Stomach (tissue), 4 donors: ENCODE data around the gene RFX2.

Source experiments
- EP300 ChIP-seq: sonication (generic); formaldehyde crosslinking; IDR thresholded peaks from one replicate; pipeline ENCODE4 v1.6.1; 2017; ENCODE audit warnings: antibody characterized with exemption
- POLR2A ChIP-seq, 4 donors: fragments of 450-650 bp; IDR thresholded peaks; one replicate each; pipeline ENCODE4 v1.6.1; 2016; ENCODE audit warnings: antibody characterized with exemption in 4 of 4, control low read depth in 2 of 4, mild to moderate bottlenecking in 1 of 4, moderate library complexity in 1 of 4
- POLR2AphosphoS5 ChIP-seq, 3 donors: sonication (generic); formaldehyde crosslinking; IDR thresholded peaks; one replicate each; pipeline ENCODE4 v1.6.1; 2016; ENCODE audit warnings: antibody characterized with exemption in 3 of 3
- TF ChIP-seq, protein P1 (sequence below), 7 experiments: fragments of 450-650 bp in 4 of 7; fragments of 200-600 bp in 3 of 7; sonication (generic) in 3 of 7; IDR thresholded peaks; one replicate each; pipeline ENCODE4 v1.5.1; 2016 to 2019; ENCODE audit warnings: antibody characterized with exemption in 7 of 7, control low read depth in 2 of 7, mild to moderate bottlenecking in 1 of 7

DNA sequence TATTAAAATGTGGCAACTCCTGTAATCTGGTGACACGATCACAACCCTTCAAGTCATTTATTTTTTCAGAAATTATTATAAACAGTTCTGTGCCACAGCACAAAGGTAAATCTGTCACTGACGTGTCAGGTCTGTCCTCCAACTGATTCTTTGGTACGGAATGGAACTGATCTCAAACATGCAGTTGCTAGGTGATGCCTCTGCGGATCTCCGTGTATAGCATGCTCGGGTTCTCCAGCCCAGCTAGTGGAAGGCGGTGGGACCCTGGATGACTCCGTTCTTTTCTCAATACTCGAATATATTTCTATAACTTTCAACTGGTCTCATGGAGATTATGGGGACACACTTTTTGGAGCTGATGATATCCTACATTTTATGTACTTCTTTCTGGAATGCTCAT, 143.4 kb downstream of the RFX2 start:
- TF ChIP-seq, protein P1, sequence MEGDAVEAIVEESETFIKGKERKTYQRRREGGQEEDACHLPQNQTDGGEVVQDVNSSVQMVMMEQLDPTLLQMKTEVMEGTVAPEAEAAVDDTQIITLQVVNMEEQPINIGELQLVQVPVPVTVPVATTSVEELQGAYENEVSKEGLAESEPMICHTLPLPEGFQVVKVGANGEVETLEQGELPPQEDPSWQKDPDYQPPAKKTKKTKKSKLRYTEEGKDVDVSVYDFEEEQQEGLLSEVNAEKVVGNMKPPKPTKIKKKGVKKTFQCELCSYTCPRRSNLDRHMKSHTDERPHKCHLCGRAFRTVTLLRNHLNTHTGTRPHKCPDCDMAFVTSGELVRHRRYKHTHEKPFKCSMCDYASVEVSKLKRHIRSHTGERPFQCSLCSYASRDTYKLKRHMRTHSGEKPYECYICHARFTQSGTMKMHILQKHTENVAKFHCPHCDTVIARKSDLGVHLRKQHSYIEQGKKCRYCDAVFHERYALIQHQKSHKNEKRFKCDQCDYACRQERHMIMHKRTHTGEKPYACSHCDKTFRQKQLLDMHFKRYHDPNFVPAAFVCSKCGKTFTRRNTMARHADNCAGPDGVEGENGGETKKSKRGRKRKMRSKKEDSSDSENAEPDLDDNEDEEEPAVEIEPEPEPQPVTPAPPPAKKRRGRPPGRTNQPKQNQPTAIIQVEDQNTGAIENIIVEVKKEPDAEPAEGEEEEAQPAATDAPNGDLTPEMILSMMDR (IDR thresholded peaks at IDR 0.05), result no peak
- TF ChIP-seq POLR2A (IDR thresholded peaks at IDR 0.05) (no peak), EP300 (no peak), POLR2AphosphoS5 (IDR thresholded peaks at IDR 0.05) (no peak)
